GM19099 (cell line): ENCODE results near the gene LDHA.

Source experiments
- POLR2A ChIP-seq: IDR thresholded peaks from 3 replicates; pipeline ENCODE4 v1.6.1; 2011; ENCODE audit warnings: low read depth; ENCODE audit not compliant: insufficient read length; ENCODE audit errors: extremely low read depth

LDHA gene

DNA sequence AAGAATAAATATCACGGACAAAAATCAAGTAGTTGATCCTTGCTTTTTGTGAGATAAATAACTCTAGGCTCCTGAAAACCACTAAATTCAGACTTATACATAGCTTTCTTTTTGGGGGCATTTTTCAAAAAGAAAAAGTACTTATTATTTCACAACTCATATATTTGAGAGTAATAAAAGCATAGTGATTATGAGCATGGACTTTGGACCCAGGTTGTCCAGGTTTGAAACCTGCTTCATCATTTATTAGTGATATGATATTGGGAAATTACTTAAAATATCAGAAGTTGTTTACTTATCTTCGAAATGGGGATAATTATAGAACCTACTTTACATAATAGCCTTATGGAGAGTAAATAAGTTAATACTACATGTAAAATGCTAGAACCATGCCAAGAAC lies 44.3 kb downstream of the LDHA start:
- TF ChIP-seq POLR2A, result no peak

- no peak for TF ChIP-seq POLR2A
Measured at GRCh38 chr11:18449251-18449650, 54.9 kb downstream of the LDHA start.

GRCh38 chr11:18452927-18453326 lies 58.6 kb downstream of the LDHA start:
- no peak for TF ChIP-seq POLR2A

DNA sequence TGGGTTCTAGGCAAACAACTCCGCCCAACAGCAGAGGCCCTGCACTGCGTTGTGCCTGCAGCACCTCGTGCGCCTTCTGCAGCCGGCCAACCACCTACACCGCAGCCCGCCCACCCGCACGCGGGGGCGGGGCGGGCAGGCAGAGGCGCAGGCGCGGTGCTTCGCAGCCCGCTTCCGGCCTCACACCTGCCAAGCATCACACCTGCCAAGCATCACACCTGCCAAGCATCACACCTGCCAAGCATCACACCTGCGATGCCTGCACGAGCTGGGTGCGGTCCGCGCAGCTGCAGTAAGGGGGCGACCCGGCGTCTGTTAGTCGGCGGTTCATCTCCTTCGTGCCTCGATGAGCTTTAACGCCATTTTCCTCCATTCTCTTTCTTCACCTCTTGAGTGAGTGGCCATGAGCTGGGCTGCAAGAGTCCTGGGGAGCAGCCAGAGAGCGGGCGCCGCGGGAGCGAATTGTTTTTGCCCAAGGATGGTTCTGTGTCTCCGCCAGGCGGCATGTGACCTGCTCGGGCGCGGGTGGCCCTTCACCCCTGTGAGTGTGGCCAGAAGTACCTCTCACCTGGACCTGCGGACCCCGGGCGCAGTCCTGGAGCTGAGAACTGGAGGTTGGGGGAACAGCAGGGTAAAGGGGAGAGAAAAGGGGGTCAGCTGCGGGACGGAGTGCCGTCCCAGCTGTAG lies 61.5 kb downstream of the LDHA start, which contains the start of gene LDHAL6A:
TSS of gene LDHAL6A (plus strand) at position 171 of the 687 bp plus-strand sequence. CDS start 825 bp downstream, outside the sequence.
- TF ChIP-seq POLR2A, result no peak

- no peak for TF ChIP-seq POLR2A
Measured at GRCh38 chr11:18457450-18457849, 63.1 kb downstream of the LDHA start.
